ENCODE results near the gene RER1.

DNA sequence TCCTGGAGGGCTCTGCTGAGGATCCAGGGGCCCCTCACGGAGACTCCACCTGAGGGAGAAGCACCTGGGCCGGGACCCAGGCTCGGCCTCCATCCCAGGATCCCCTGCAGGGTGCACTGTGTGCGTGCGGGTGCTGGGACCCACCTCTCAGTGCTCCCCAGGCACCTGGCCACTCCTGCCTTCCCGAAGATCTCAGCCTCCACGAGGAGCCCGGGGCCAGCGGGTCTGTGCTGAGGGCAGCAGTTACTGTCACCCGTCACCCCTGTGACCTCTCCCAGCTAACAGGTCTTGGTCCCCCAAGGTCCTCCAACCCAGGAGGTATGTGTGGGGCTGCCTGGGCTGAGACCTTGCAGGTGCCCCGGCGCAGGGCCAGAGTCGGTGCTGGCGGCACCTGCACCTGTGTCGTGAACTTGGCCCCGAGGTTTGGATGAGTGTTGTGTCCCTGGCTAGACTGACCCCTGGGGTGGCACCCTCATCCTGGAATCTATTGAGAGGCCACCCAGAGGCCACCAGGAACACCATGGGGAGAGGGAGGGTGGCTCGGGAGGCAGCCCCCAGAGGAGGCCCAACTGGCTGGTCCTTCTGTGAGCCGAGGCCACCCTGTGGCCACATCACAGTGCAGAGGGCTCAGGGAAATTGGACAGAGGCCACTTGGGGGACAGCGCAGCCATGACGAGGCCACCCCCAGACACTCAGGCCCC, 17.9 kb upstream of the RER1 start:
- TF ChIP-seq CTCF (IDR thresholded peaks at IDR 0.05; ENCODE audit: borderline replicate concordance, extremely low read depth, low read length, poor library complexity, severe bottlenecking) = no peak
- TF ChIP-seq EZH2 (IDR thresholded peaks at IDR 0.05; ENCODE audit: borderline replicate concordance, low read depth, low read length, severe bottlenecking) = no peak
